Stimulated activated CD8-positive, alpha-beta memory T cell treated with anti-CD3 and anti-CD28 coated beads, Interleukin-7, amount 100 ng/mL, for 24 hours (primary cell): ENCODE data around the gene SLC12A2.

Experiments
- DNase-seq: peaks from one replicate; pipeline ENCODE4 v3.0.0-alpha.2; 2020; ENCODE audit warnings: low read depth

Gene SLC12A2

GRCh38 chr5:128228008-128228407 lies 144.4 kb downstream of the SLC12A2 start:
- no peak for DNase-seq

DNA sequence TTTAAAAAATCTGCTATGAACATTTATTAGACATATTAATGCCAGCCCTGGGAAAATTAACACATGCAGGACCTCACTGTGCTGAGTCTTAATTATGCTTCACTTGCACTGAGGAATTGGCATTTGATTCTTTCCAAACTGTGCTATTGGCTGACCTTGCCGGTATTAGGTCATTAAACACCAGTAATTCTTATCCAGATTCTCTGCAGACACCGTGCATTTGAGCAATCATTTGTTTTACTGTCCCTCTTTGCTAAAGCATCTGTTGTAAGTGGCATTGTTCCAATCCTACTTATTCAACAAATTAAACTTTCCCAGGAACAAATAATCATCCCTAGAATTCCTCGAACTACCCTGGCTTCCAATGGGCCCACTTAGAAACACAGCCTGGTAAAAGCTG lies 145.0 kb downstream of the SLC12A2 start:
- no peak for DNase-seq

GRCh38 chr5:128234928-128235641 lies 151.5 kb downstream of the SLC12A2 start:
- DNase-seq: no peak

- no peak for DNase-seq
Measured at GRCh38 chr5:128236334-128236733, 152.8 kb downstream of the SLC12A2 start.

DNA sequence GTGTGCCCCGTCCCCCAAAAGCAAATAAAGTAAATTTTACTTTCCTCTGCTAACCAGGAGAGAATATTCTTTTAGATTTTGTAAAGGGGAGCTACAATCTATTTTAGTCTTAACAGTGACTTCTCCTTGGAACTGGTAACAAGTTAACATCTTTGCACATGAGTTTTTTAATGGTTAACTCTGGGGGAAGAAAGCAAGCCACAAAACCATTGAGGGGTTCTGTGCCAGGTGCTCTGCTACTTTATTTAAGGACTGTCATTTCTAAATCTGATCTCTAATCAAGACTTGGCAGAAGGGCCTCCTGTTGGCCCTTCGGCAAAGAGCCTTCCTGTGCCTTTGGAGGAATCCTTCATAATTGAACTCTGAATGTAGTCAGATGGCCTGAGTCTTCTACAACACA lies 153.4 kb downstream of the SLC12A2 start:
- no peak for DNase-seq

DNA sequence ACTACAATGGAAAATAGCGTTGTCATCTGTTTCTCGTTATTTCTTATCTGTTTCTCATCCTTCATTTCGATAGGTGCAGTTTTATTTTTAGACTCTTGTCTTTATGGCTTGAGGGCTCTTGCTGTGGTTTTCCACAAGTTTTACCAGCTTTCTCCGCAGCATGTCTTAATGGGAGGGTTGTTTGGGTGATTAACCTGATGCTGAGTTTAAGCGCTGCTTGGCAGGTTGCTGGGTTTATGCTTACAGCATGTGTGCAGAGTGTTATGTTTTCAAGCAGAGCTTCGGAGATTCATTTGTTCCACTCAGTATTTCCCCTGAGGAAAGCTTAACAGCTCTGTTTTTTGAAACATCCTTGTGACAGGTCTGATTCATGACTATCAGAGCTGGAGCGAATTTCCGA lies 154.0 kb downstream of the SLC12A2 start:
- DNase-seq: no peak
